PFSK-1 (cell line): ENCODE results near the gene CTSW.

Experiments used
- FOXP2 ChIP-seq: optimal IDR thresholded peaks from 2 replicates; pipeline ENCODE3; 2011; ENCODE audit warnings: borderline replicate concordance, control low read depth, inconsistent platforms; ENCODE audit not compliant: insufficient read depth; ENCODE audit errors: extremely low read length, extremely low read depth
- POLR2AphosphoS5 ChIP-seq: IDR thresholded peaks from 2 replicates; pipeline ENCODE4 v1.6.1; 2012; ENCODE audit warnings: low read depth, mild to moderate bottlenecking, control low read depth, low read length, moderate library complexity
- SIN3A ChIP-seq: IDR thresholded peaks from 2 replicates; pipeline ENCODE4 v1.6.1; 2012; ENCODE audit warnings: mild to moderate bottlenecking, low read length, moderate library complexity, borderline replicate concordance; ENCODE audit not compliant: insufficient read depth
- TAF1 ChIP-seq: IDR thresholded peaks from 2 replicates; pipeline ENCODE4 v1.6.1; 2012; ENCODE audit warnings: low read length, control low read depth, borderline replicate concordance; ENCODE audit not compliant: insufficient read depth
- TF ChIP-seq, protein P1 (sequence below), 2 experiments: IDR thresholded peaks; 2 replicates each; pipeline versions ENCODE4 v1.6.1 to v1.8.0; 2011 to 2012; ENCODE audit warnings: low read depth in 2 of 2, low read length in 2 of 2, control low read depth in 1 of 2, inconsistent platforms in 1 of 2, mild to moderate bottlenecking in 1 of 2, moderate library complexity in 1 of 2; ENCODE audit not compliant: insufficient read depth in 1 of 2

Gene CTSW

DNA sequence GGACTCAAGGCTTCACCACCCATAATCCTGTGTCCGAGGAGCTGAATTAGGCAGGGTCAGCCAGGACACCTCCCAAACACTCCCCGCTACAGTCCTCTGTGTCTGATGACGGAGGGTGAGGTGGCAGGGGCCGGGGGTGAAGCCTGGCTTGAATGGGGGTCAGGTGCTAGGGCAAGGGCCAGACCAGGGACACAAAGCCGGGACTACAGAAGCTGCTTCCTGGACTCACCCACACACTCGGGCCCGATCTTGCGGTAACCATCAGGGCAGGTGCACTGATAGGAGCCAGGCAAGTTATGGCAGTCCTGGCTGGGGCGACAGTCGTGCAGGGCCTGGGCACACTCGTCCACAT lies 9.4 kb upstream of the CTSW start:
- TF ChIP-seq POLR2AphosphoS5 (no peak), TAF1 (no peak), FOXP2 (no peak), SIN3A (no peak)
- TF ChIP-seq, protein P1, sequence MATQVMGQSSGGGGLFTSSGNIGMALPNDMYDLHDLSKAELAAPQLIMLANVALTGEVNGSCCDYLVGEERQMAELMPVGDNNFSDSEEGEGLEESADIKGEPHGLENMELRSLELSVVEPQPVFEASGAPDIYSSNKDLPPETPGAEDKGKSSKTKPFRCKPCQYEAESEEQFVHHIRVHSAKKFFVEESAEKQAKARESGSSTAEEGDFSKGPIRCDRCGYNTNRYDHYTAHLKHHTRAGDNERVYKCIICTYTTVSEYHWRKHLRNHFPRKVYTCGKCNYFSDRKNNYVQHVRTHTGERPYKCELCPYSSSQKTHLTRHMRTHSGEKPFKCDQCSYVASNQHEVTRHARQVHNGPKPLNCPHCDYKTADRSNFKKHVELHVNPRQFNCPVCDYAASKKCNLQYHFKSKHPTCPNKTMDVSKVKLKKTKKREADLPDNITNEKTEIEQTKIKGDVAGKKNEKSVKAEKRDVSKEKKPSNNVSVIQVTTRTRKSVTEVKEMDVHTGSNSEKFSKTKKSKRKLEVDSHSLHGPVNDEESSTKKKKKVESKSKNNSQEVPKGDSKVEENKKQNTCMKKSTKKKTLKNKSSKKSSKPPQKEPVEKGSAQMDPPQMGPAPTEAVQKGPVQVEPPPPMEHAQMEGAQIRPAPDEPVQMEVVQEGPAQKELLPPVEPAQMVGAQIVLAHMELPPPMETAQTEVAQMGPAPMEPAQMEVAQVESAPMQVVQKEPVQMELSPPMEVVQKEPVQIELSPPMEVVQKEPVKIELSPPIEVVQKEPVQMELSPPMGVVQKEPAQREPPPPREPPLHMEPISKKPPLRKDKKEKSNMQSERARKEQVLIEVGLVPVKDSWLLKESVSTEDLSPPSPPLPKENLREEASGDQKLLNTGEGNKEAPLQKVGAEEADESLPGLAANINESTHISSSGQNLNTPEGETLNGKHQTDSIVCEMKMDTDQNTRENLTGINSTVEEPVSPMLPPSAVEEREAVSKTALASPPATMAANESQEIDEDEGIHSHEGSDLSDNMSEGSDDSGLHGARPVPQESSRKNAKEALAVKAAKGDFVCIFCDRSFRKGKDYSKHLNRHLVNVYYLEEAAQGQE (IDR thresholded peaks at IDR 0.05; ENCODE audit: insufficient read depth in 1 of 2, low read depth in 2 of 2, low read length in 2 of 2), result no peak

DNA sequence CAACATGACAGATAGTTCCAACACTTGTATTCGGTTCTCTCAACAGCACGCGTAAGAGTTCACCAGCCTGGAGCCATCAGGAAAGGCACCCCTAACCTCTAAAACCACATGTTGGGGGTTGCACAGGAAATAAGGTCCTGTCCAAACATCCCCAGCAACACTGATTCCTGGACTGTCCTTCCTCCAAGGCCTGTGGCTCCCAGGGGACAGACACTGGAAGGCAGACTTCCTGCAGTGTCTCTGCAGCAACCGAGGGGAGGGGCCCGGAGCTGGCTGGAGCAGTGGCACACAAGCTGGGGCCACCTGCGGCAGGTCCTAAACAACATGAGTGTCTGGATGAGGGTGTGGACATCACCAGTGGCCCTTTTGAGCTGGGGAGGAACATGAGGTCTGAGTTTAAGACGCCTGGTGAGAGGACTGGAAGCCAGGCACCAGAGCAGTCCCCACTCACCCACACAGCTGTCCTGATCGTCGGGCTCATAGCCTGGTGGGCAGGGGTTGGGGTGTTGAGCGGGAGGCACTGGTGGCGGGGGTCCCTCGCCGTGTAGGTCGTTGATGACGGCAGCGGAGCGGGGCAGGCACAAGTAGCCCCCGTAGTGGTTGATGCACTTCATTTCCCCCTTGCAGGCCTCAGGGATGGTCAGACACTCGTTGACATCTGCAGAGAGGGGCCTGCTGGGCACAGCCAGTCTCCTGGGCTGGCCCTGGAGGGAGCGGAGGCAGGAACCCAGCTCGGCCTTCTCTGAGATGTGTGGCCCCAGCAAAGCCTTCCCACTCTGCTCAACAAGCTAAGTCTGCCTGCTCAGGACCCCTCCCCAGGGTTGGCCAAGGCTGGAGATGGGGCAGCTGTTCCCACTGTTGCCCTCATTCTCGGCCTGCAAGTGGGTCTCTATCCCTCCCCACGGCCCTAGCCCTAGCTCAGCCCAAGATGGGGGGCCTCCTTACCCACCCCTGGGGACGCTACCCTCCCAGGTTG lies 8.6 kb upstream of the CTSW start:
- no peak for TF ChIP-seq POLR2AphosphoS5
- TF ChIP-seq FOXP2, result no peak
- TF ChIP-seq, protein P1 (IDR thresholded peaks at IDR 0.05; ENCODE audit: insufficient read depth in 1 of 2, low read depth in 2 of 2, low read length in 2 of 2), result no peak
- no peak for TF ChIP-seq SIN3A
- TF ChIP-seq TAF1, result no peak

DNA sequence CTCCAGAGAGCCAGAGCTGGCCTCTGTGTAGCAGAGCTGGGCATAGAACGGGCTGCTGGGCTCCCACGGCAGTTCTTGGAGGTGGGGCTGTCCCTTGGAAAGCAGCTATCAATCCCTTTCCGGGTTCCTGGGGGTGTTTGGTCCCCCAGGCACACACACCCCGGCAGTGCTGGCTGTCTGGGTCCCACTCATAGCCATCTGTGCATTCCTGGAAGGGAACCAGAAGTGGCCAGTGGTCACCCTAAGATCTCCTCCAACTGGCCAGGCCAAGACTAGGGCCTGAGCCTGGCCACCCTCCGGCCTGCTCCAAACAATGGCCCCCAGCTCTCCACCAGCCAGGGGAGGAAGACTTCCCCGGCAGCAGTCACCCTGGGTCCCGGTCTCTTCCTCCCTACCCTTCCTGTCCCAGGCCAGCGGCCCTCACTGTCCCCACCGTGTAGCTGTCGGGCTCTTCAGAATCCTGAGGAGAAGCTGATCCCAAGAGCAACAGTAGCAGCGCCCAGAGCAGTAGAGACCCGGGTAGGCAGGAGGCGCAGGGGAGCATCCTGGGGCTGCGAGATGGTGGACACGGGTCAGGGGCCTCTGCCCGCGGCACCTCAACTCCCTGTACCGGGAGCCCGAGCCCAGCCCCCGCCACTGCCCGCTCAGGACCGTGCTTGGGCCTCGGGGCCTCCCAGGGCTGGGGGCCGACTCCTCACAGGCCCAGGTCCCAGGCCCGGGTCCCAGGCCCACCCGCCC lies 7.7 kb upstream of the CTSW start:
- TF ChIP-seq, protein P1 (IDR thresholded peaks at IDR 0.05; ENCODE audit: insufficient read depth in 1 of 2, low read depth in 2 of 2, low read length in 2 of 2), result no peak
- TF ChIP-seq POLR2AphosphoS5, result no peak
- no peak for TF ChIP-seq SIN3A
- no peak for TF ChIP-seq TAF1
- TF ChIP-seq FOXP2, result no peak

DNA sequence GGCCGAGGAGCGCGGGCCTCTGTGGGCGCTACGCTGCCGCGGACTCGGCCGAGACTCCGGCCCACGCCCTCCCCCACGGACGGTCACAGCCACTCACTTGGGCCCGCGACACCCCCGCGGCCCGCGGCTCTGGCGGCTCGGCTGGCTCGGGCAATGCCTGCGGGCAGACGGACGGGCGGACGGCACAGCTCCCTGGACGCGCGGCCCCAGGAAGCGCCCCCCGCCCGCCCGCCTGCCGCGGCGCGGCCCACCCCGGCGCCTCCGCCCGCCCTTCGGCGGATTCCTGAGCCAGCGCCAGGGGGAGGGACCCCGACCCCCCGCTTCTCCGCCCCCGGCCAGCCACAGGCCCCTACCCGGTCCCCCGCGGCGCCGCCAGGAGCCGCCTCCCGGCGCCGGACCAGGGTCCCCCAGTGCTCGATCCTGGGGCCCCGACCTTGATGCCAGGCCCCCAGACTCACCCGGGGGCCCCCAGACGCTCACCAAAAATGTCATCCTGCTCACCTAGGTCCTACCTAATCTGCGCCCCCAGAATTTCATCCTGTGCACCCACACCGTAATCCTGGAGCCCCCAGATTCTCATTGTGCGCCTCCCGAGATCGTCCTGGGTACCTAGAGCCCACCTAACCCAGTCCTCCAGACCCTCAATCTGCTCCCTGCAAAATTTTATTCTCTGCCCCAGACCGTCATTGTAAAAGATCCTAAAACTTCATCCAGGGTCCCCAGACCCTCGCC lies 6.9 kb upstream of the CTSW start, which contains the start of gene EFEMP2:
EFEMP2 (minus strand) TSS at position 215 of the 732 bp plus-strand sequence. CDS start 446 bp downstream, outside the sequence.
- TF ChIP-seq TAF1 (no peak), SIN3A (no peak), POLR2AphosphoS5 (no peak), FOXP2 (no peak)
- TF ChIP-seq, protein P1 (IDR thresholded peaks at IDR 0.05; ENCODE audit: insufficient read depth in 1 of 2, low read depth in 2 of 2, low read length in 2 of 2), result no peak
